GM19099 (cell line): ENCODE measurements around the gene MGAT1.

ENCODE experiments used
- POLR2A ChIP-seq: IDR thresholded peaks from 3 replicates; pipeline ENCODE4 v1.6.1; 2011; ENCODE audit warnings: low read depth; ENCODE audit not compliant: insufficient read length; ENCODE audit errors: extremely low read depth

Gene MGAT1

GRCh38 chr5:180802325-180803180, at the start of gene MGAT1:
MGAT1 (minus strand) TSS chr5:180802806; CDS start chr5:180792971, 9,835 bp downstream.
- peak; percentile 82 for TF ChIP-seq POLR2A

GRCh38 chr5:180850434-180851078, 48.0 kb upstream of the MGAT1 start:
- no peak for TF ChIP-seq POLR2A

GRCh38 chr5:180849827-180850226, 47.2 kb upstream of the MGAT1 start:
- TF ChIP-seq POLR2A: no peak

GRCh38 chr5:180848878-180849277, 46.3 kb upstream of the MGAT1 start:
- no peak for TF ChIP-seq POLR2A

- no peak for TF ChIP-seq POLR2A
Measured at GRCh38 chr5:180848265-180848664, 45.7 kb upstream of the MGAT1 start.

GRCh38 chr5:180847026-180847425, 44.4 kb upstream of the MGAT1 start:
- no peak for TF ChIP-seq POLR2A

GRCh38 chr5:180844858-180845257, 42.3 kb upstream of the MGAT1 start:
- no peak for TF ChIP-seq POLR2A

GRCh38 chr5:180844432-180844831, 41.8 kb upstream of the MGAT1 start:
- TF ChIP-seq POLR2A: no peak

GRCh38 chr5:180839935-180840334, 37.3 kb upstream of the MGAT1 start:
- no peak for TF ChIP-seq POLR2A

- TF ChIP-seq POLR2A: no peak
Measured at GRCh38 chr5:180839227-180839626, 36.6 kb upstream of the MGAT1 start.

GRCh38 chr5:180837478-180837877, 34.9 kb upstream of the MGAT1 start:
- no peak for TF ChIP-seq POLR2A

GRCh38 chr5:180832638-180833068, 30.0 kb upstream of the MGAT1 start:
- TF ChIP-seq POLR2A: peak; percentile 53

- TF ChIP-seq POLR2A: peak; percentile 69
Measured at GRCh38 chr5:180831139-180832093, 28.8 kb upstream of the MGAT1 start.

- peak; percentile 64 for TF ChIP-seq POLR2A
Measured at GRCh38 chr5:180830253-180831138, 27.9 kb upstream of the MGAT1 start.

GRCh38 chr5:180829726-180830125, 27.1 kb upstream of the MGAT1 start:
- TF ChIP-seq POLR2A: no peak
